ENCODE data around the gene HTR2C.
"Not testable (repeated sequence)": the region's sequence is repeated elsewhere in the genome, so short reads cannot be mapped to it uniquely, and the experiment has no call there.

The HTR2C gene

DNA sequence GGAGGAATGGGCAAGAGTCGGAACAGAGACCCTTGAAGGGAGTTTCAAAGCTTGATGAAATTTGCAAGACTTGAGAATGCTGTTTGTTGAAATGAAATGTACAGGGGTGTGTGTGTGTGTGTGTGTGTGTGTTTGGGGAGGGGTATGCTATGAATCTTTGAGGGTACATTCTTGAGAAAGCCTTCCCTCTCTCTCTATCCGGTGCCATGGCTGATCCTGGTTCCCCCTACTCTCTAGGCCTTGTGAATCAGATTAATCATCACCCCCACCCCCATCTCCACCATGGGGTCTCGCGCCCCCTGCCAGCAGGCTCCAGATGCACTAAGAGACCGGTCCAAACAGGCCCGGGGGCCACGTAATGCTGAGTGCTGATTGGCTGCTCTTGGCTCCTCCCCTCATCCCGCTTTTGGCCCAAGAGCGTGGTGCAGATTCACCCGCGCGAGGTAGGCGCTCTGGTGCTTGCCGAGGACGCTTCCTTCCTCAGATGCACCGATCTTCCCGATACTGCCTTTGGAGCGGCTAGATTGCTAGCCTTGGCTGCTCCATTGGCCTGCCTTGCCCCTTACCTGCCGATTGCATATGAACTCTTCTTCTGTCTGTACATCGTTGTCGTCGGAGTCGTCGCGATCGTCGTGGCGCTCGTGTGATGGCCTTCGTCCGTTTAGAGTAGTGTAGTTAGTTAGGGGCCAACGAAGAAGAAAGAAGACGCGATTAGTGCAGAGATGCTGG, at the start of gene HTR2C:
HTR2C (plus strand) TSS at position 441 of the 729 bp plus-strand sequence. CDS start 142,851 bp downstream, outside the sequence.
- intact Hi-C loops (cut with DNase I), result no loop called here

GRCh38 chrX:114580336-114580735, 3.5 kb upstream of the HTR2C start:
- intact Hi-C loops (cut with DNase I), result no loop called here
- peak in 3 of 42 donors; percentile 11 to 37 (median 15) for DNase-seq

More for the DNA sequence above, at the start of gene HTR2C:
- peak in 38 of 42 donors; percentile 21 to 75 (median 50) for DNase-seq

DNA sequence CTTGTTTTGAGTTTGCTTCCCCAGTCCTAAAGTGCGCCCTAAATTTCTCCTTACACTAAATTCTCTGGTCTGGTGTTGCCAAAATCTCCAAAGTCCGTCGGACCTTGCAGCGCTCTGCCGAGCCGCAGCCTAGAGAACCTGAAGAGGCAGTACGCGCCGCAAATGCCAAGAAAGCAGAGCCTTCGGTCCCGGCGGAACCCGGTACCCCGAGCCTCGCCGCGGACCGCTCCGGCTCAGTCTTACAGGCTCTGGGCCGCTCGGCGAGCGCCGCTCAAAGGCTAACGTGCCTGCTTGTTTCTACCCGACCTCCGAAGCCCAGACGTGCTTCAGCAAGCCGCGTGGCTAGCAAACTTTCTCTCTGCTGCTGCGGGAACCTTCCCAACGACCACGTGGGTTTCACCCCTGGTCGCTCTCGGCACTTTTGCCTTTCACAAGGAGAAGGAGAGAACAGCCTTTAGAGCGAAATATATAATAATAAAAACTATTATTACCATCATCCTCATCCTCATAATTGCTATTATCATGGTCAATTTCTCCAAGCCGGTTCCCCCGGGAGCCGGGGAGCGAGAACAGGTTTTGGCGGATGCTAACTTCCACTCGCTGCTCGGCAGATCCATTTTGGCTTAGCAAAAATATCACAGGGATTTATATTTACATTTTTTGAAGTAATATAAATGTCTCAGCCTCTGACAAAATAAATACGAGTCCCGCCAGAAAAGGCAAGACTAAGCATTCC, 2.2 kb upstream of the HTR2C start:
- peak in 14 of 42 donors; percentile 5 to 46 (median 18) for DNase-seq
- intact Hi-C loops (cut with DNase I), result no loop called here

DNA sequence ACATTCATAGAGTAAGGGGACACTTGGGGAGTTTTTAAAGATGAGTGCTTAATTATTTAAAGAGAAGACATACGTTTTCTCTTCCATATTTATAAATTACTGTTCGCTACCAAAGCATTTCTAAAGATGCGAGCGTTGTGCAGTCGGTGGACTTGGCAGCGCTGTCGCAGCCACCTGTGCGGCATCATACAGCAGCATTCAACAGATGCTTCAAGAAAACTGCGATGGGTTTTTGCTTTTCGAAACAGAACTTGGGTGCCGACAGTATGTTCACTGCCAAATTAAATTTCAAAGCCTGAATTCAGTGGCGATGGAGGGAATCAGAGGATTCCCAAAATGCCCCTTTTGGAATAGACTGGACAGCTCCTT, 1.6 kb upstream of the HTR2C start:
- intact Hi-C loops (cut with DNase I), result no loop called here
- DNase-seq, result peak in 2 of 42 donors; percentile 1 to 8

DNA sequence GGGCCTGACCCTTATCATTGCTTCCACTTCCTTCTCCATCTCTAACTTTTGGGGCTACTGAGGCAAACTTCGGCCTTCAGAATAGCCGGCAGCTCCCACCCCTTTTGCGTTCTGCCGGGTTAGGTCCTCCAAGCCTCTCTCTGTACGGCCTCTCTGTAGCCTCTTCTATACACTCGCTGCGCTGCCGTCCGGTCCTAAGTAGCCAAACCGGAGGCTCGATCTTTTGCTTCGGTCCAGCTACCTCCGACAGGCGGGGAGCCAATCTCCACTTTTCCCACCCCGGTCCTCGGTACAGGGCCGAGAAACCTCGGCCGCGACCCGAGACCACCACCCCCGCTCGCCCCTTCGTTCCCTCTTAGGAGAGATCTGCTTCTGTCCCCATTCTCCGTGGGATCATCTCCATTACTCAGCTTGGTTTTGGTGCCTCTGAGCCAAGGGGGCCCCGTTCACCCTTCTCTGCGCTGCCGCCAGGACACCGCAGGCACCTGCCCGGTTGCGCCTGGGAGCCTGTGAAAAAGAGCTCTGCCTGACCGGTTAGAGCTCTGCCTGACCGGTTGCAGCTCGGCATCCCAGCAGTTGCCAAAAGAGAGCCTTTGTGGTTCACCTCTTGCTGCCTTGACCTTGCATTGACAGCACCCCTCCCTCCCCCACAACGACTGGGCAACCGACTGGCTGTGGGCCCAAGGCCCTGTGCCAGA, 1.0 kb upstream of the HTR2C start:
- intact Hi-C loops (cut with DNase I), result no loop called here
- no peak for DNase-seq

GRCh38 chrX:114584375-114584943, 573 bp downstream of the HTR2C start:
- DNase-seq, result peak in 14 of 42 donors; percentile 10 to 37 (median 18)
- intact Hi-C loops (cut with DNase I), result no loop called here

GRCh38 chrX:114584983-114585842, 1.3 kb downstream of the HTR2C start:
- intact Hi-C loops (cut with DNase I), result no loop called here
- DNase-seq, result peak in 1 of 42 donors; percentile 14

DNA sequence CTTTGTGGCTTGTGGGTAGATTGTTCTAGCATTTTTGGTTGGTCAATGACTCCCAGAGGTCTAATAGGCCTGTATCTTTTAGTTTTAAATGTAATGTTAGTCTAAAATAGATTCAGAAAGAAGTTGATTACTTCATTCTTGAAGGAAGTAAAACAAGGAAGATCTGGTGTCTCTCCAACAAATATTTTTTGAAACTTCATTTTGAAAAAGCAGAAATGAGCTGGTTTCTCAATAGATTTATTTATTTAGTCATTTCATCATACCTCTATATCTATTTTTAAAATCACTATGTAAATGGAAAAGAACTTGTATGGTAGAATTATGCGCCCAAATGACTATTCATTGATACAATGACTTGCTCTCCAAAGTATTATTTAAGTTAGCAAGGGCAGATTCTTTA, 7.2 kb downstream of the HTR2C start:
- intact Hi-C loops (cut with DNase I), result no loop called here
- DNase-seq, result no peak

GRCh38 chrX:114599305-114599704, 15.4 kb downstream of the HTR2C start:
- intact Hi-C loops (cut with DNase I), result no loop called here
- no peak for DNase-seq

DNA sequence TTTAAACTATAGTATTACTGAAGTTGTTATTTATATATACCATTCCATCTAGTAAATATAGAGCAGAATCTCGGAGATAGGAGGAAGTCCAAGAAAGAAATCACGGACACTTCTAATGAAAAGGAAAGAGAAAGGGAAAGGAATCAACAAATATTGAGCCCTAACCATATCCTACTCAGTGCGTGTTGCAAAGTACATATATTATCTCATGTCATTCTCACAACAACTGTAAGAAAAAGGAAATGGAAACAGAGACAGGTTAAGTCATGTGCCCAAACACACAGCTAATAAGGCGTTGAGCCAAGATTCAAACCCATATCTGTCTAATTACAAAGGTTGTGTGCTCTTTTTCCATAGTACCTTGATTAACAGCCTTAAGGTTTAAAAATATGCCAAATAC, 16.0 kb downstream of the HTR2C start:
- DNase-seq, result no peak
- intact Hi-C loops (cut with DNase I), result no loop called here

DNA sequence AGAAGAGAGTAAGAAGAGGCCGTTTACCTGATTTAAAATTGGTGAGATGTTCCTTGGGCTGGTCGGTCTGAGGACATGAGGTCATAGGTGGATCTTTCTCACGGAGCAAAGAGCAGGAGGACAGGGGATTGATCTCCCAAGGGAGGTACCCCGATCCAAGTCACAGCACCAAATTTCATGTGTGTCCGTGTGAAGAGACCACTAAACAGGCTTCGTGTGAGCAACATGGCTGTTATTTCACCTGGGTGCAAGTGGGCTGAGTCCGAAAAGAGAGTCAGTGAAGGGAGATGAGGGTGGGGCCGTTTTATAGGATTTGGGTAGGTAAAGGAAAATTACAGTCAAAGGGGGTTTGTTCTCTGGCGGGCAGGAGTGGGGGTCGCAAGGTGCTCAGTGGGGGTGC, 22.7 kb downstream of the HTR2C start:
- intact Hi-C loops (cut with DNase I); DNase-seq: not testable (repeated sequence)

DNA sequence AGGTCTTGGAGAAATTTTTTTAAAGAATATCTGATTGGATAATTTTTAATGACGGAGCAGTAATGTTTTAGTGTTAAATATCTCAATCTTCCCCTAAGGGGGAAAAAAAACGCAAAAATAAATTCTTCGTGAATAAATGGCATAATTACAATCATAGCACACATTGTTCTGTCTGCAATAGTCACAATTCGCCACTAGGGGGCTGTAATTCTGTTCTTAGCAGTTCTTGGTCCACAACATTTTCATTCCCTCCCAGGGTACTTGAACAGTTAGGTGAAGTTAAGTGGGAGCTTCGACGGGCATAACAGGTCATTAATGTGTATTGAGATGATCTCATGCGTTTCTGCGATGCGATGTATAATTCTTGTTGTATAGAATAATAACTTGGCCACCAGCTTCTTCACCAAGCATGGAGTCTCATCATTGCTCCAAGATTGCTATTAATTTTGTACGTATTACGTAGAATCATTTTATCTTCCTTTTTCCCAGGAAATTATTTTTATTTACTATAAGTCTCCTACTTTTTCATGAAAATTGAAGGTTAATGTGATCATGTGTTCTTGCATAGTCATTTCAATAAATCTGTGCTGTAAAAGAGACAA, 27.2 kb downstream of the HTR2C start:
- intact Hi-C loops (cut with DNase I), result no loop called here

DNA sequence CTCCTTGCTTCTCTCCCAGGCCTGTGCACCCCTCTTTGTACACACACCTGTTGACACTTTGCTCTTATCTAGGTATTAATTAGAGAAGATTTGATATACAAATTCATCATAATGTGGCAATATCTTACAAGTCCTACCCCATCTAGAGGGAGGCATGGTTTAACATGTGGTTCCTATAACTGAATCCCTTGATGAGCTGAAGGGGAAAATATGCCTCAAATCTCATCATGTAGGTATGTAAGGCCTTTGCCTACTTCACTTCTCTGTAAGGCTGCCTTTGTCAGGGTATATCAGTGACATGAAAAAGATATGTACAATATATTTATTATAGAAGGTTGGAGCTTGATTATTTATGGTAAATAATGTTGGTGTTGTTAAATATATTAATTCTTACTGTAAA, 31.9 kb downstream of the HTR2C start:
- no peak for DNase-seq
- intact Hi-C loops (cut with DNase I), result no loop called here

More for the DNA sequence above, 27.2 kb downstream of the HTR2C start:
- peak in 23 of 42 donors; percentile 2 to 70 (median 25) for DNase-seq

- intact Hi-C loops (cut with DNase I), result no loop called here
- DNase-seq, result no peak
Measured at GRCh38 chrX:114619874-114620273, 36.0 kb downstream of the HTR2C start.

DNA sequence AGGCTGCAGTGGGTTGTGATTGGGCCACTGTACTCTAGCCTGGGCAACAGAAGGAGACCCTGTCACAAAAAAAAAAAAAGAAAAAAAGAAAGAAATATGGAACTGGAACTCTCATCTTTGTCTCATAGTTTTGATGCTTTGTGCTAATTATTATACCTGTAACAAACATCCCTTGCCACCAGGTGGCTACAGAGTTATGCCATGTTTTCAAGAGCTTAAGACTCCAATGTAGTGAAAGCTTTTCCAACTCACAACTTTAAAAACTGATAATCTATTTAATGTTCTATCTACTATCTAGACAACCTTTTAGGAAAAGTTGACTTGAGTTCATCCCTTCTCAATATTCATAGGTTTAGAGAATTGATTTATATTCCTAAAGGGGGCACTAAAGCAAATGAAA, 42.4 kb downstream of the HTR2C start:
- DNase-seq, result no peak
- intact Hi-C loops (cut with DNase I), result no loop called here

- intact Hi-C loops (cut with DNase I), result no loop called here
- DNase-seq, result no peak
Measured at GRCh38 chrX:114635986-114636385, 52.1 kb downstream of the HTR2C start.

GRCh38 chrX:114650351-114650750, 66.5 kb downstream of the HTR2C start:
- intact Hi-C loops (cut with DNase I), result no loop called here
- DNase-seq, result no peak

DNA sequence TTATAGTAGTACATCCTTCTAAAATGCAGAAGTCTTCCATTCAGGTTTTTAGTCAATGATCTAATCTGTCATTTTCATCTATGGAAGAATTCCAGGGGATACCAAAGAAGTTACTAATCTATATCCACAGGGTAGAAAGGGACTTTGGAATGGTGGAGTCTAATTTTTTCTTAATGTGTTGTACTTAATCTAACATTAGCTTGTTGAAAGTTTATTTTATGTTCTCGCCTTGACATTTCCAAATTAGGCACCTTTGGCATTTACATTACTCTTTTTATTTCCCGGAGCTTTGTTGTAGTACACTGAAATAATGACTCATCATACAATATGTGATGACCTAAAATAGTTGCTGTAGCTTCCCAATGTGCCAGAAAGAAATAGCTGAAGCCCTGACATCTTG, 91.5 kb downstream of the HTR2C start:
- no peak for DNase-seq
- intact Hi-C loops (cut with DNase I), result no loop called here
